GM12878 (cell line): Measurements from ENCODE around the gene HLA-A.

Experiments used
- EP300 ChIP-seq, 2 experiments: fragments of 150-350 bp in 1 of 2; IDR thresholded peaks; 2 replicates each; pipeline ENCODE4 v1.6.1; 2011 to 2012; ENCODE audit warnings: low read depth in 2 of 2, low read length in 2 of 2, borderline replicate concordance in 1 of 2, improper control_type of control experiment in 1 of 2, inconsistent platforms in 1 of 2; ENCODE audit not compliant: control insufficient read depth in 1 of 2
- ESRRA ChIP-seq: IDR thresholded peaks from 2 replicates; pipeline ENCODE4 v1.6.1; 2012; ENCODE audit warnings: mild to moderate bottlenecking, low read length, improper control_type of control experiment
- POLR2A ChIP-seq: IDR thresholded peaks from 2 replicates; pipeline ENCODE4 v1.6.1; 2011; ENCODE audit warnings: low read depth, mild to moderate bottlenecking, low read length
- TF ChIP-seq, protein P1 (sequence below): IDR thresholded peaks from 2 replicates; pipeline ENCODE4 v1.6.1; 2012; ENCODE audit warnings: improper control_type of control experiment, low read depth, low read length; ENCODE audit not compliant: insufficient replicate concordance
- TF ChIP-seq, protein P2 (sequence below), 3 experiments: IDR thresholded peaks in 2 of 3; conservative IDR thresholded peaks in 1 of 3; 2 replicates each; pipeline ENCODE4 v1.5.1; 2011; ENCODE audit warnings: low read depth in 3 of 3, low read length in 3 of 3, mild to moderate bottlenecking in 3 of 3, control low read depth in 2 of 3, moderate library complexity in 2 of 3, inconsistent platforms in 1 of 3, mixed read lengths in 1 of 3; ENCODE audit not compliant: control insufficient read depth in 2 of 3, insufficient read depth in 1 of 3; ENCODE audit errors: extremely low read depth in 1 of 3

DNA sequence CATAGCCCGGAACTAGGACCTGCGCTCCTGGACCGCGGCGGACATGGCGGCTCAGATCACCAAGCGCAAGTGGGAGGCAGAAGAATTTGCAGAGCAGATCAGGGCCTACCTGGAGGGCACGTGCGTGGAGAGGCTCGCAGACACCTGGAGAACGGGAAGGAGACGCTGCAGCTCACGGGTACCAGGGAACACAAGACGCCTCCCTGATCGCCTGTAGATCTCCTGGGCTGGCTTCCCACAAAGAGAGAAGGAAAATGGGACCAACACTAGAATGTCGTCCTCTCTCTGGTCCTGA, 15.1 kb upstream of the HLA-A start:
- TF ChIP-seq ESRRA, result no peak
- no peak for TF ChIP-seq EP300 (IDR thresholded peaks at IDR 0.05; ENCODE audit: borderline replicate concordance in 1 of 2, control insufficient read depth in 1 of 2, low read depth in 2 of 2, low read length in 2 of 2)
- no peak for TF ChIP-seq POLR2A
- TF ChIP-seq, protein P1, sequence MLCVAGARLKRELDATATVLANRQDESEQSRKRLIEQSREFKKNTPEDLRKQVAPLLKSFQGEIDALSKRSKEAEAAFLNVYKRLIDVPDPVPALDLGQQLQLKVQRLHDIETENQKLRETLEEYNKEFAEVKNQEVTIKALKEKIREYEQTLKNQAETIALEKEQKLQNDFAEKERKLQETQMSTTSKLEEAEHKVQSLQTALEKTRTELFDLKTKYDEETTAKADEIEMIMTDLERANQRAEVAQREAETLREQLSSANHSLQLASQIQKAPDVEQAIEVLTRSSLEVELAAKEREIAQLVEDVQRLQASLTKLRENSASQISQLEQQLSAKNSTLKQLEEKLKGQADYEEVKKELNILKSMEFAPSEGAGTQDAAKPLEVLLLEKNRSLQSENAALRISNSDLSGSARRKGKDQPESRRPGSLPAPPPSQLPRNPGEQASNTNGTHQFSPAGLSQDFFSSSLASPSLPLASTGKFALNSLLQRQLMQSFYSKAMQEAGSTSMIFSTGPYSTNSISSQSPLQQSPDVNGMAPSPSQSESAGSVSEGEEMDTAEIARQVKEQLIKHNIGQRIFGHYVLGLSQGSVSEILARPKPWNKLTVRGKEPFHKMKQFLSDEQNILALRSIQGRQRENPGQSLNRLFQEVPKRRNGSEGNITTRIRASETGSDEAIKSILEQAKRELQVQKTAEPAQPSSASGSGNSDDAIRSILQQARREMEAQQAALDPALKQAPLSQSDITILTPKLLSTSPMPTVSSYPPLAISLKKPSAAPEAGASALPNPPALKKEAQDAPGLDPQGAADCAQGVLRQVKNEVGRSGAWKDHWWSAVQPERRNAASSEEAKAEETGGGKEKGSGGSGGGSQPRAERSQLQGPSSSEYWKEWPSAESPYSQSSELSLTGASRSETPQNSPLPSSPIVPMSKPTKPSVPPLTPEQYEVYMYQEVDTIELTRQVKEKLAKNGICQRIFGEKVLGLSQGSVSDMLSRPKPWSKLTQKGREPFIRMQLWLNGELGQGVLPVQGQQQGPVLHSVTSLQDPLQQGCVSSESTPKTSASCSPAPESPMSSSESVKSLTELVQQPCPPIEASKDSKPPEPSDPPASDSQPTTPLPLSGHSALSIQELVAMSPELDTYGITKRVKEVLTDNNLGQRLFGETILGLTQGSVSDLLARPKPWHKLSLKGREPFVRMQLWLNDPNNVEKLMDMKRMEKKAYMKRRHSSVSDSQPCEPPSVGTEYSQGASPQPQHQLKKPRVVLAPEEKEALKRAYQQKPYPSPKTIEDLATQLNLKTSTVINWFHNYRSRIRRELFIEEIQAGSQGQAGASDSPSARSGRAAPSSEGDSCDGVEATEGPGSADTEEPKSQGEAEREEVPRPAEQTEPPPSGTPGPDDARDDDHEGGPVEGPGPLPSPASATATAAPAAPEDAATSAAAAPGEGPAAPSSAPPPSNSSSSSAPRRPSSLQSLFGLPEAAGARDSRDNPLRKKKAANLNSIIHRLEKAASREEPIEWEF, result no peak
- TF ChIP-seq, protein P2, sequence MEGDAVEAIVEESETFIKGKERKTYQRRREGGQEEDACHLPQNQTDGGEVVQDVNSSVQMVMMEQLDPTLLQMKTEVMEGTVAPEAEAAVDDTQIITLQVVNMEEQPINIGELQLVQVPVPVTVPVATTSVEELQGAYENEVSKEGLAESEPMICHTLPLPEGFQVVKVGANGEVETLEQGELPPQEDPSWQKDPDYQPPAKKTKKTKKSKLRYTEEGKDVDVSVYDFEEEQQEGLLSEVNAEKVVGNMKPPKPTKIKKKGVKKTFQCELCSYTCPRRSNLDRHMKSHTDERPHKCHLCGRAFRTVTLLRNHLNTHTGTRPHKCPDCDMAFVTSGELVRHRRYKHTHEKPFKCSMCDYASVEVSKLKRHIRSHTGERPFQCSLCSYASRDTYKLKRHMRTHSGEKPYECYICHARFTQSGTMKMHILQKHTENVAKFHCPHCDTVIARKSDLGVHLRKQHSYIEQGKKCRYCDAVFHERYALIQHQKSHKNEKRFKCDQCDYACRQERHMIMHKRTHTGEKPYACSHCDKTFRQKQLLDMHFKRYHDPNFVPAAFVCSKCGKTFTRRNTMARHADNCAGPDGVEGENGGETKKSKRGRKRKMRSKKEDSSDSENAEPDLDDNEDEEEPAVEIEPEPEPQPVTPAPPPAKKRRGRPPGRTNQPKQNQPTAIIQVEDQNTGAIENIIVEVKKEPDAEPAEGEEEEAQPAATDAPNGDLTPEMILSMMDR (IDR thresholded peaks at IDR 0.05 in 2 of 3, conservative IDR thresholded peaks at IDR 0.05 in 1 of 3; ENCODE audit: control insufficient read depth in 2 of 3, extremely low read depth in 1 of 3, insufficient read depth in 1 of 3, low read depth in 3 of 3, low read length in 3 of 3), result no peak
